Calu3 (cell line): Measurements from ENCODE around the gene PYGO1. TPM values are rescaled to one million over a fixed set of nuclear protein-coding genes. Genes with fewer than 3 reads are reported as not detected.

Experiments
- BruUV-seq: library from RNA; stranded (reverse); fragments of 400-500 nt; replicated peaks from 2 replicates; lab custom pipeline; 2021; lab: Mats Ljungman, UMichigan
- CTCF ChIA-PET: fragments of 300-600 bp; sonication (Branson Sonifier 250); formaldehyde crosslinking; loops from one replicate; lab custom pipeline; 2022; ENCODE audit warnings: antibody characterized with exemption; lab: Charles Lee
- DNase-seq: peaks from one replicate; pipeline ENCODE4 v3.0.0; 2022
- H3K27ac Mint-ChIP-seq: one replicate; pipeline ENCODE4 v1.8.0; 2022; ENCODE audit warnings: mixed read lengths; ENCODE audit not compliant: unreplicated experiment
- H3K27me3 Mint-ChIP-seq: one replicate; pipeline ENCODE4 v1.8.0; 2022; ENCODE audit warnings: mixed read lengths; ENCODE audit not compliant: unreplicated experiment
- H3K36me3 Mint-ChIP-seq: one replicate; pipeline ENCODE4 v1.8.0; 2022; ENCODE audit warnings: mild to moderate bottlenecking, moderate library complexity, mixed read lengths; ENCODE audit not compliant: insufficient read depth, unreplicated experiment
- H3K4me1 Mint-ChIP-seq: one replicate; pipeline ENCODE4 v1.8.0; 2022; ENCODE audit warnings: mild to moderate bottlenecking, low read depth, mixed read lengths; ENCODE audit not compliant: unreplicated experiment
- H3K4me3 Mint-ChIP-seq: one replicate; pipeline ENCODE4 v1.8.0; 2022; ENCODE audit warnings: mild to moderate bottlenecking, low read depth, moderate library complexity, mixed read lengths; ENCODE audit not compliant: unreplicated experiment
- H3K9me3 Mint-ChIP-seq: one replicate; pipeline ENCODE4 v1.8.0; 2022; ENCODE audit warnings: low read depth, mixed read lengths; ENCODE audit not compliant: unreplicated experiment
- CTCF ChIP-seq: fragments of 200-600 bp; IDR thresholded peaks from one replicate; pipeline ENCODE4 v1.8.0; 2022; ENCODE audit warnings: antibody characterized with exemption; ENCODE audit not compliant: unreplicated experiment
- intact Hi-C: fragments of 100-400 bp; cut with micrococcal nuclease; formaldehyde crosslinking; loops from one replicate; pipeline ENCODE4 v1.10.0; 2022; ENCODE audit not compliant: unreplicated experiment
- total RNA-seq: library from RNA; stranded (reverse); gene quantifications from 2 replicates; pipeline ENCODE4 v1.2.3, GENCODE V29; 2022

Gene PYGO1
- total RNA-seq, 1 experiment from 2014 or later: 2.8 TPM

- CTCF ChIA-PET: interaction anchor here (0.6 kb wide), 1 partner anchor 298 kb away, joined by 3 read pairs; no protein-coding TSS in a partner anchor
- no TSS peak for BruUV-seq
- H3K27ac Mint-ChIP-seq: no peak overlapping the region
- TF ChIP-seq CTCF: no peak
- no peak overlapping the region for H3K4me3 Mint-ChIP-seq
- no peaks in the 10 kb centered on the region for H3K27me3 Mint-ChIP-seq
- H3K36me3 Mint-ChIP-seq: no peaks in the 10 kb centered on the region
- no peak for DNase-seq
- intact Hi-C loops: no loop called here
- no peaks in the 10 kb centered on the region for H3K9me3 Mint-ChIP-seq
- H3K4me1 Mint-ChIP-seq: no peaks in the 10 kb centered on the region
Measured at GRCh38 chr15:55618387-55618786, 30.2 kb upstream of the PYGO1 start.

GRCh38 chr15:55615445-55615844, 27.3 kb upstream of the PYGO1 start:
- TF ChIP-seq CTCF: no peak
- no TSS peak for BruUV-seq

GRCh38 chr15:55613727-55614126, 25.6 kb upstream of the PYGO1 start:
- CTCF ChIA-PET: interaction anchor here (0.6 kb wide), 2 partner anchors 48 to 147 kb away, joined by 3 read pairs; no protein-coding TSS in a partner anchor
- TF ChIP-seq CTCF: no peak
- Mint-ChIP-seq H3K27me3 (no peaks in the 10 kb centered on the region), H3K4me1 (no peaks in the 10 kb centered on the region), H3K27ac (no peak overlapping the region), H3K36me3 (no peaks in the 10 kb centered on the region), H3K4me3 (no peak overlapping the region), H3K9me3 (no peaks in the 10 kb centered on the region)
- BruUV-seq: no TSS peak
- intact Hi-C loops: no loop called here
- DNase-seq: no peak

More at GRCh38 chr15:55615445-55615844, 27.3 kb upstream of the PYGO1 start:
- CTCF ChIA-PET: no interaction called here
- Mint-ChIP-seq H3K27ac (no peak overlapping the region), H3K36me3 (no peaks in the 10 kb centered on the region), H3K4me1 (no peaks in the 10 kb centered on the region), H3K4me3 (no peak overlapping the region), H3K27me3 (no peaks in the 10 kb centered on the region), H3K9me3 (no peaks in the 10 kb centered on the region)
- no peak for DNase-seq
- intact Hi-C loops: no loop called here

- CTCF ChIA-PET: no interaction called here
- no peaks in the 10 kb centered on the region for H3K9me3 Mint-ChIP-seq
- no peak overlapping the region for H3K27ac Mint-ChIP-seq
- BruUV-seq: no TSS peak
- no peaks in the 10 kb centered on the region for H3K36me3 Mint-ChIP-seq
- TF ChIP-seq CTCF: no peak
- DNase-seq: no peak
- no peak overlapping the region for H3K4me3 Mint-ChIP-seq
- H3K4me1 Mint-ChIP-seq: no peaks in the 10 kb centered on the region
- intact Hi-C loops: no loop called here
- H3K27me3 Mint-ChIP-seq: no peaks in the 10 kb centered on the region
Measured at GRCh38 chr15:55606214-55606613, 18.1 kb upstream of the PYGO1 start.
